ENCODE measurements around the gene LMAN2.
A peak's percentile ranks its signal among the peaks of the same experiment; 100 is the strongest.

The LMAN2 gene

DNA sequence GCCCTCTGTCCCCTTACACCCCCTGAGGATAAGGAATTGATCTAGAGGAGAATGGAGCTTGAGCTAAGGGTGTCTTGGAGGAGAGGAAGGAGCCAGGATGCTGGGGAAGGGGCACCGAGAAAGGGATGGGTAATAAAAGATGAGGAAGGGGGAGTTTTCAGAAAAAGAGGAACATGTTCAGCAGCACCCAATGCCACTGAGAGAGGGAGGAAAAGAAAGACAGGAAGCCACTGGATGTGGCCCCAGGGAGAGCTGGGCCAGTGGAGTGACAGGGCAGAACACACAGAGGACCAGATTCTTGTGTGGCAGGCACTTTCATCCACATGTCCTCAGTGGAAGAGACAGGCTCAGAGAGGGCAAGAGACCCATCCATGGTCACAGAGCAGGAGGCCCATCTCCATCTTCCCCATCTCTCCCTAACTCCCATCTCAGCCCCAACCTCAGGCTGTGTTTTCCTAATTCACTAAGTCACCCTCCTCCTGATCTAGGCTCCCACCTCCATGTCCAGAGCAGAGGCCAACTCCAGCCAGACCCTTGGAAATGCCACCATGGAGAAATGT, 41.8 kb upstream of the LMAN2 start:
- TF ChIP-seq, protein P1, sequence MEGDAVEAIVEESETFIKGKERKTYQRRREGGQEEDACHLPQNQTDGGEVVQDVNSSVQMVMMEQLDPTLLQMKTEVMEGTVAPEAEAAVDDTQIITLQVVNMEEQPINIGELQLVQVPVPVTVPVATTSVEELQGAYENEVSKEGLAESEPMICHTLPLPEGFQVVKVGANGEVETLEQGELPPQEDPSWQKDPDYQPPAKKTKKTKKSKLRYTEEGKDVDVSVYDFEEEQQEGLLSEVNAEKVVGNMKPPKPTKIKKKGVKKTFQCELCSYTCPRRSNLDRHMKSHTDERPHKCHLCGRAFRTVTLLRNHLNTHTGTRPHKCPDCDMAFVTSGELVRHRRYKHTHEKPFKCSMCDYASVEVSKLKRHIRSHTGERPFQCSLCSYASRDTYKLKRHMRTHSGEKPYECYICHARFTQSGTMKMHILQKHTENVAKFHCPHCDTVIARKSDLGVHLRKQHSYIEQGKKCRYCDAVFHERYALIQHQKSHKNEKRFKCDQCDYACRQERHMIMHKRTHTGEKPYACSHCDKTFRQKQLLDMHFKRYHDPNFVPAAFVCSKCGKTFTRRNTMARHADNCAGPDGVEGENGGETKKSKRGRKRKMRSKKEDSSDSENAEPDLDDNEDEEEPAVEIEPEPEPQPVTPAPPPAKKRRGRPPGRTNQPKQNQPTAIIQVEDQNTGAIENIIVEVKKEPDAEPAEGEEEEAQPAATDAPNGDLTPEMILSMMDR (IDR thresholded peaks at IDR 0.05; ENCODE audit: insufficient read depth, low read depth, low read length, missing control alignments), result no peak
- DNase-seq (ENCODE audit: low read depth), result no peak

DNA sequence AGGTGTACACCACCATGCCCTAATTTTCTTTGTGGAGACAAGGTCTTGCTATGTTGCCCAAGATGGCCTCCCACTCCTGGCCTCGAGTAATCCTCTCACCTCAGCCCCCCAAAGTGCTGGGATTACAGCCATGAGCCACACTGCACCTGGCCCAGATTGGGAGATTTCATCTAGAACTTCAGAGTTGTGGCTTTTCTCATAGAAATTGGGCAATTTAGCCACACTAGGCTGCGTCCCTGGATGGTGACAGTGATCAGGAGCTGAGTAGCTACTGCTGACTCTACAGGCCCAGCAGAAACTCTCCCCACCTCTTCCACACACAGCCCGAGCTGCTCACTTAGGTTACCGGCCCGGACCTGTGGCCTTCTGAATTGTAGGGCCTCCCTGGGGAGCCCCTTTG, 41.3 kb upstream of the LMAN2 start:
- DNase-seq (ENCODE audit: low read depth), result no peak
- TF ChIP-seq, protein P1 (IDR thresholded peaks at IDR 0.05; ENCODE audit: insufficient read depth, low read depth, low read length, missing control alignments), result no peak
- no peak overlapping the region for H3K4me3 ChIP-seq (ENCODE audit: low read length)

More for the DNA sequence above, 41.8 kb upstream of the LMAN2 start:
- no peak overlapping the region for H3K4me3 ChIP-seq (ENCODE audit: low read length)

DNA sequence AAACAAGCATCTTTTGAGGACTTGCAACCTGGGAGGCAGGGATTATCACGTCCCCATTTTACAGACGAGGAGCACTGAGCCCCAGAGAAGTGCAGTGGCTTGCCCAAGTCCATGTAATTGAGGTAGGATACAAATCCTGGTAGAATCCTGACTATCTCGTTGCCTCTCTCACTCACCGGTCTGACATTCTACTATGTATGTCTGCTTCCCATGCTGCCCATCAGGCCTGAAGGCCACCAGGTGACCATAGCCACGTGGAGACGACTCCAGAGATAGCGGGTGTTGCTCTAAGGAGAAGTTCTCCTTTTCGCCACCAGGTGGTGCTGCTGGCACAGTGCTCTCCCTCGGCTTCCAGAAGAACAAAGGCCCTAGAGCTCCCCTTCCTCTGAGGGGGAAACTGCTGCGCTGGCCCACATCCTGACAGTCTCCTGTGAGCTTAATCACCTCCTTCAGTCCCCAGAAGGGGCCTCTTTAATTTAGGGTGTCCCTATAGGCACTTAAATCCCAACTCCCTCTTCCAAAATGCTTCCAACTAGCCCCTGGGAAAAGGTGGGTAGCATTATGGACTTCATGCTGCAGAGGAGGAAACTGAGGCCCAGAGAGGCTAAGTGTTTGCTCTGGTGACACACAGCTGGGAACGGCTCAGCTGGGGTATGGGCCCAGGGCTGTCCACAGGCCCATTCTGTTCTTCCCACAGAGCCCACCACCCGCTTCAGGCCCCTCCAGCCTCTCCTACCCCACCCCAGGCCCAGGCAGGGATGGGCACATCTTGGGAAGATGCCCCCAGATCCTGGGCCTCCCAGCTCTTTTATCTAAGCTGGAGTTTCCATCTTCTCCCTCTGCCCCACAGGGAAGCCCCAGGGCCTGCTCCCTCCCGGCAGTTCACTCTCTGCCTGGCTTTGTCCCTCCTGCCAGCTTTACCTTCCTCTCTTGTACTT, 39.2 kb upstream of the LMAN2 start:
- TF ChIP-seq, protein P1 (IDR thresholded peaks at IDR 0.05; ENCODE audit: insufficient read depth, low read depth, low read length, missing control alignments), result peak; percentile 99
- DNase-seq (ENCODE audit: low read depth), result peak; percentile 83
- H3K4me3 ChIP-seq (ENCODE audit: low read length), result no peak overlapping the region

DNA sequence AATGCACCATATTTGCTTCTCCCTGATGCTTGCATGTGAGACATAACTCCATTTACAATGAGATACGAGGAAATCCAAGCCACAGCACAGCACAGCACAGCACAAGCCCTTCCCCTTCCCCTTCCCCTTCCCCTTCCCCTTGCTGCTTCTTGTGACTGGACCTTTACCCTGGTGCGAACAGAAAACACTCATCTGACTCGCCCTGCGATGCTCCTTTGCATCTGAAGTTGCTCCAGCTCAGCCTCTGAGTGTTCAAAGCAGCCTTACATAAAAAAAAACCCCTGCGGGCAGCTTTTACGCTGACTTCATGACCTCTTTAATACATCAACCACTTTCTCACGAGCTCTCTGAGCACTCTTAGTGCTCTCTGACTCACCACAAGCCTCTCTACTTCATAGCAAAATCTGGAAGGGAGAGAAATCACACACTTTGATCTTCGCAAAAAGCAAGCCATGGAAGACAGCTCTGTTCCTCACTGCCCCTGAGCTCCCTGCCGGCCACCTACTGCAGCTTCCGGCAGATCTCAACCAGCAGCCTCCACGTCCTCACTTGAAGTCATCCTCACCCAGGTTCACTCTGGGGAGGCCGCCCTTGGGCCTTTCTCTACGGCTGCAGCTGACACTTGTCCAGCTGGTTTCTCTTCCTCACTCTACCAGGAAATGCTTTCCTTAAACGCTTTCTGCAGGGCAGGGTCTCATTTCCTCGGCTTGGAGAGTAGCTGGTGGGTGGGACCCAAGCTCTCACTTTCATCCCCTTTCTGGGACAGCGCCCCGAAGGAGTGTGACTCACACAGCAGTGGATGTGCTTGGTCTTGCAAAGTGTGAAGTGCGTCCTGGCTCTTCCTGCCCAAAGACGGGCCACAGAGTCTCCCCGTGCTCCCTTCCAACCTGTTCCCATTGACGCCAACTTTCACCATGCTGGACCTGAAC, 38.0 kb upstream of the LMAN2 start:
- H3K4me3 ChIP-seq (ENCODE audit: low read length), result no peak overlapping the region
- DNase-seq (ENCODE audit: low read depth), result peak; percentile 96

DNA sequence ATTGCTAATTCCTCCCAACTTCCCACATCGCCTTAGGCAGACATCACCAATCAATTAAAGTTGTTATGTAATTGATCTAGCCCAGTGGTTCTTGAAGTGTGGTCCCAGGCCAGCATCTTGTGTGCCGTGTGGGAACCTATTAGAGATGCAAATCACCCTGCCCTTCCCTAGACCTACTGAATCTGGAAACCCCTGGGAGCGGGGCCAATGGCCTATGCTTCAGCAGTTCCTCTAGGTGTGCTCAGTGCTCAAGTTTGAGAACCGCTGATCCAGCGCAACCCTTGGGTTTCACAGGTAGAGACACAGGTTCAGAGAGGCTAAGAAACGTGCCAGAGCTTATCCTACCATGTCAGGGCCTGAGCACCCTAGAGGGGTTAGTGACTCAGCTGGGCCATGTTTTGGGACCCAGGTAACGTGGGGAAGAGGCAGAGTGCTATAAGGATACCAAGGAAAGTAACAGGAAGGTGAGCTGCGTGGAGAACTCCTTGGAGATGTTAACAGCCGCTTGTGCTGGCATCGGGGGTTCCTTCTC, 37.1 kb upstream of the LMAN2 start:
- H3K4me3 ChIP-seq (ENCODE audit: low read length), result no peak overlapping the region
- peak; percentile 91 for DNase-seq (ENCODE audit: low read depth)
- TF ChIP-seq, protein P1 (IDR thresholded peaks at IDR 0.05; ENCODE audit: insufficient read depth, low read depth, low read length, missing control alignments), result no peak

More for the DNA sequence above, 38.0 kb upstream of the LMAN2 start:
- TF ChIP-seq, protein P1 (IDR thresholded peaks at IDR 0.05; ENCODE audit: insufficient read depth, low read depth, low read length, missing control alignments), result no peak

DNA sequence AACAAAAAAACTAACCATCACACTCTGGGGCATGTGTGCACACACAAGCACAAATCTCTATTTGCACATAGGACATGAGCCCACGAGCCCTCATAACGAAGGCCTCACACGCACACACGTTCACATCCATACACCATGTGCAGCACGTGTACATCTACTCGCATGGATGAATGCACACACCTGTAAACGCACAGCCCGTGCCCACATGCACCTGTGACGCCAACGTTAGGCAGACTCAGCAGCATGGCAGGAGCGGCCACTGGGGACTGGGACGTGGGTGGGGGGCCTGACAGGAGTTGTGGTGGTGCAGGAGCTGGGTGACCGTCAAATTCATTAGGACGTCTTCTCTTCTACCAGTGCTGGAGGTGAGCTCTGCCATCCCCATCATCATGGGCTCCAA, 35.9 kb upstream of the LMAN2 start:
- no peak for DNase-seq (ENCODE audit: low read depth)
- TF ChIP-seq, protein P1 (IDR thresholded peaks at IDR 0.05; ENCODE audit: insufficient read depth, low read depth, low read length, missing control alignments), result no peak
- H3K4me3 ChIP-seq (ENCODE audit: low read length), result no peak overlapping the region

Measured in epithelial cell of esophagus (primary cell).